HepG2 (cell line): ENCODE results near the gene TENT4B. TPM values are rescaled to one million over a fixed set of nuclear protein-coding genes. Genes with fewer than 3 reads are reported as not detected.

Experiments used
- ATAC-seq: fragments of 200-7000 bp; cut with Tn5 transposase; 3 replicates; pipeline ENCODE4 v1.9.1; 2020; ENCODE audit warnings: mild to moderate bottlenecking, moderate library complexity
- BruUV-seq: library from RNA; stranded (reverse); fragments of 400-500 nt; replicated peaks from 2 replicates; lab custom pipeline; 2021; lab: Mats Ljungman, UMichigan
- CTCF ChIA-PET: fragments of 300-600 bp; formaldehyde crosslinking; extraction: SDS; loops from one replicate; lab custom pipeline; 2021; ENCODE audit warnings: low total read pairs, inconsistent platforms, low intra/inter-chr PET ratio; lab: Yijun Ruan, JAX
- POLR2A ChIA-PET: fragments of 350-600 bp; sonication (Branson Sonifier 250); formaldehyde crosslinking; loops from one replicate; lab custom pipeline; 2020; ENCODE audit warnings: antibody characterized with exemption, inconsistent platforms; lab: Yijun Ruan, JAX
- DNase-seq: peaks from one replicate; pipeline ENCODE4 v3.0.0-alpha.2; 2015; ENCODE audit warnings: low spot score
- FAIRE-seq: peaks from 3 replicates; lab custom pipeline; 2011; peaks lifted over from hg19 to GRCh38; lab: Jason Lieb, UNC
- H2AFZ ChIP-seq: one replicate; pipeline ENCODE4 v1.6.1; 2011; ENCODE audit warnings: low read length, inconsistent platforms
- H3K27ac ChIP-seq: fragments of 300-600 bp; 3 replicates; pipeline ENCODE4 v1.8.0; 2011; ENCODE audit warnings: mixed run types, mild to moderate bottlenecking, mixed read lengths, low read length, inconsistent platforms; ENCODE audit not compliant: insufficient read depth; ENCODE audit errors: extremely low read length
- H3K27me3 ChIP-seq, 2 experiments: fragments of 200-600 bp in 1 of 2; 2 replicates in 1 of 2; 3 replicates in 1 of 2; pipeline versions ENCODE4 v1.6.0 to v1.8.0; 2011; ENCODE audit warnings: low read length in 2 of 2, mild to moderate bottlenecking in 2 of 2, moderate library complexity in 2 of 2, inconsistent platforms in 1 of 2; ENCODE audit not compliant: insufficient read depth in 2 of 2, control insufficient read depth in 1 of 2
- H3K36me3 ChIP-seq, 2 experiments: fragments of 200-600 bp in 1 of 2; replicated peaks in 1 of 2; 2 replicates in 1 of 2; 3 replicates in 1 of 2; pipeline versions ENCODE4 v1.5.1 to v1.8.0; 2011; ENCODE audit warnings: low read length in 2 of 2, inconsistent platforms in 1 of 2; ENCODE audit not compliant: insufficient read depth in 2 of 2, control insufficient read depth in 1 of 2
- H3K4me1 ChIP-seq: 2 replicates; pipeline ENCODE4 v1.5.1; 2012; ENCODE audit warnings: low read length, inconsistent platforms; ENCODE audit not compliant: insufficient read depth
- H3K4me2 ChIP-seq: 2 replicates; pipeline ENCODE4 v1.6.0; 2011; ENCODE audit warnings: low read depth, low read length, inconsistent platforms
- H3K4me3 ChIP-seq, 3 experiments: fragments of 200-600 bp in 1 of 3; sonication (generic), shearing (Covaris generic) in 1 of 3; replicated peaks in 1 of 3; 2 replicates each; pipeline ENCODE4 v1.5.1; 2011 to 2016; ENCODE audit warnings: low read length in 3 of 3, inconsistent platforms in 2 of 3, low read depth in 2 of 3, mild to moderate bottlenecking in 2 of 3, control low read depth in 1 of 3, mixed read lengths in 1 of 3; ENCODE audit not compliant: insufficient read depth in 1 of 3
- H3K79me2 ChIP-seq: one replicate; pipeline ENCODE4 v1.6.1; 2011; ENCODE audit warnings: low read length, inconsistent platforms; ENCODE audit not compliant: insufficient read depth
- H3K9ac ChIP-seq: 2 replicates; pipeline ENCODE4 v1.6.0; 2011; ENCODE audit warnings: mild to moderate bottlenecking, low read depth, low read length, inconsistent platforms; ENCODE audit not compliant: insufficient read depth
- H3K9me3 ChIP-seq: 2 replicates; pipeline ENCODE4 v1.5.1; 2012; ENCODE audit warnings: mild to moderate bottlenecking, low read length
- H4K20me1 ChIP-seq: 2 replicates; pipeline ENCODE4 v1.6.0; 2011; ENCODE audit warnings: inconsistent platforms, mild to moderate bottlenecking, low read length, moderate library complexity; ENCODE audit not compliant: insufficient read depth
- CEBPB ChIP-seq: IDR thresholded peaks from 2 replicates; pipeline ENCODE4 v1.6.1; 2011; ENCODE audit warnings: low read depth, low read length, improper control_type of control experiment, borderline replicate concordance
- DDIT3 ChIP-seq: sonication (generic); formaldehyde crosslinking; IDR thresholded peaks from 2 replicates; pipeline ENCODE4 v1.4.0; 2020; ENCODE audit warnings: mild to moderate bottlenecking, missing genetic modification reagents
- KAT8 ChIP-seq: IDR thresholded peaks from 2 replicates; pipeline ENCODE4 v1.6.1; 2016; ENCODE audit warnings: missing genetic modification reagents, missing compliant biosample characterization
- KLF12 ChIP-seq: sonication (generic); formaldehyde crosslinking; IDR thresholded peaks from 2 replicates; pipeline ENCODE4 v1.4.0; 2020; ENCODE audit warnings: missing genetic modification reagents, borderline replicate concordance
- MBNL3 ChIP-seq: fragments of 250-450 bp; sonication (Bioruptor Pico); conservative IDR thresholded peaks from 2 replicates; pipeline ENCODE4 v1.8.0; 2022; ENCODE audit warnings: mild to moderate bottlenecking, inconsistent platforms
- MIER3 ChIP-seq: IDR thresholded peaks from 2 replicates; pipeline ENCODE4 v1.6.1; 2016; ENCODE audit warnings: missing compliant biosample characterization, borderline replicate concordance
- MTF2 ChIP-seq: sonication (generic); formaldehyde crosslinking; IDR thresholded peaks from 2 replicates; pipeline ENCODE4 v1.5.0; 2020; ENCODE audit warnings: missing genetic modification reagents, borderline replicate concordance
- NFE2L1 ChIP-seq: sonication (generic); formaldehyde crosslinking; IDR thresholded peaks from 2 replicates; pipeline ENCODE4 v1.4.0; 2020; ENCODE audit warnings: missing genetic modification reagents, mild to moderate bottlenecking, borderline replicate concordance
- NFKB2 ChIP-seq: sonication (generic); formaldehyde crosslinking; IDR thresholded peaks from 2 replicates; pipeline ENCODE4 v1.4.0; 2020; ENCODE audit warnings: missing genetic modification reagents, borderline replicate concordance
- NKX3-1 ChIP-seq: sonication (generic); formaldehyde crosslinking; IDR thresholded peaks from 2 replicates; pipeline ENCODE4 v1.5.0; 2020; ENCODE audit warnings: missing genetic modification reagents
- NR2C2 ChIP-seq: sonication (generic); formaldehyde crosslinking; IDR thresholded peaks from 2 replicates; pipeline ENCODE4 v1.4.0; 2020; ENCODE audit warnings: missing genetic modification reagents, mild to moderate bottlenecking, moderate library complexity, borderline replicate concordance
- SNRNP70 ChIP-seq: fragments of 200-400 bp; formaldehyde crosslinking; IDR thresholded peaks from 2 replicates; pipeline ENCODE4 v1.6.1; 2017; ENCODE audit warnings: mild to moderate bottlenecking, low read depth, low read length, moderate library complexity
- TEF ChIP-seq: sonication (generic); formaldehyde crosslinking; IDR thresholded peaks from 2 replicates; pipeline ENCODE4 v1.5.0; 2020; ENCODE audit warnings: missing genetic modification reagents
- ZNF264 ChIP-seq: sonication (generic); formaldehyde crosslinking; IDR thresholded peaks from 2 replicates; pipeline ENCODE4 v1.4.0; 2020; ENCODE audit warnings: missing genetic modification reagents
- ZNF503 ChIP-seq: sonication (generic); formaldehyde crosslinking; IDR thresholded peaks from 2 replicates; pipeline ENCODE4 v1.4.0; 2020; ENCODE audit warnings: missing genetic modification reagents
- ZNF605 ChIP-seq: sonication (generic); formaldehyde crosslinking; IDR thresholded peaks from 2 replicates; pipeline ENCODE4 v1.8.0; 2022; ENCODE audit warnings: mild to moderate bottlenecking, missing genetic modification reagents
- WGBS: methylation state at CpG from one replicate; pipeline ENCODE4 v1.1.6; 2017; ENCODE audit warnings: low lambda C conversion rate; 5-methylcytosine and 5-hydroxymethylcytosine counted together
- in situ Hi-C: cut with HindIII; loops from 2 replicates; pipeline ENCODE4 v1.10.0; 2017; ENCODE audit warnings: low pct_unique_long_range_greater_than_20kb; ENCODE audit not compliant: extremely low pct_ligation_motif_present
- intact Hi-C: fragments of 100-400 bp; cut with micrococcal nuclease; formaldehyde crosslinking; loops from one replicate; pipeline ENCODE4 v1.10.0; 2022; ENCODE audit not compliant: unreplicated experiment
- polyA plus RNA-seq, 8 experiments: library from polyadenylated mRNA; depleted of rRNA in 3 of 8; stranded (reverse) in 7 of 8; unstranded in 1 of 8; fragments of >200 nt; fragmentation: Illumina TruSeq in 4 of 8; extraction: Trizol in 4 of 8; gene quantifications; 2 replicates each; pipeline versions ENCODE4 v1.2.1 to v1.2.3, GENCODE V29; 2011 to 2016; ENCODE audit warnings: low read depth in 4 of 8, missing spikeins in 1 of 8, mixed read lengths in 1 of 8; ENCODE audit not compliant: insufficient read depth in 1 of 8
- total RNA-seq, 5 experiments: library from RNA; depleted of rRNA; stranded (reverse); fragments of >200 nt; fragmentation: Illumina TruSeq; extraction: Trizol; gene quantifications; 2 replicates each; pipeline ENCODE4 v1.2.3, GENCODE V29; 2016; ENCODE audit warnings: low read depth in 1 of 5

TENT4B gene
- total and polyA plus RNA-seq, 2 of the 13 experiments (the other 11 are each of a cell fraction or from before 2014, with no cell fraction given) = 15.0 to 32.8 TPM

- no peaks in the 10 kb centered on the region for H3K27me3 ChIP-seq
- H3K9ac ChIP-seq = no peak overlapping the region
- WGBS = 93% methylated on average over 5 of the region's 5 CpGs
- ChIA-PET CTCF (no interaction called here), POLR2A (no interaction called here)
- no TSS peak for BruUV-seq
- no peak overlapping the region for H2AFZ ChIP-seq
- H3K36me3 ChIP-seq = peaks cover 14 to 63% of the 10 kb centered on the region in 2 experiments
- in situ Hi-C loops (no loop called here), intact Hi-C loops (no loop called here)
- H4K20me1 ChIP-seq = no peaks in the 10 kb centered on the region
- H3K9me3 ChIP-seq = no peaks in the 10 kb centered on the region
- no peak for TF ChIP-seq NKX3-1 (CRISPR knock-in tag)
- TF ChIP-seq NR2C2 (CRISPR knock-in tag) = no peak
- peak; percentile 61 for TF ChIP-seq CEBPB
- TF ChIP-seq TEF (CRISPR knock-in tag) = no peak
- TF ChIP-seq MBNL3 (CRISPR knock-in tag) = no peak
- TF ChIP-seq MIER3 (CRISPR knock-in tag) = no peak
- no peak for DNase-seq
- no peak for ATAC-seq
- no peak overlapping the region for H3K4me2 ChIP-seq
- no peaks in the 10 kb centered on the region for H3K79me2 ChIP-seq
- H3K4me3 ChIP-seq = no peak overlapping the region
- H3K4me1 ChIP-seq = no peaks in the 10 kb centered on the region
- FAIRE-seq = no peak
- H3K27ac ChIP-seq = no peak overlapping the region
These were observed 49.3 kb upstream of the TENT4B start for GRCh38 chr16:50103764-50104163.

- Histone ChIP-seq H3K27me3 (no peaks in the 10 kb centered on the region), H3K9me3 (no peaks in the 10 kb centered on the region), H2AFZ (no peak overlapping the region), H4K20me1 (no peaks in the 10 kb centered on the region), H3K4me1 (0 out of 2 replicates have a peak, but pooled peaks cover 5% of the 10 kb centered on the region), H3K4me2 (peak overlapping the region; percentile 0; the same call in 1 of the 2 replicates), H3K79me2 (no peaks in the 10 kb centered on the region), H3K36me3 (no peaks in the 10 kb centered on the region), H3K27ac (no peak overlapping the region), H3K4me3 (no peak overlapping the region), H3K9ac (no peak overlapping the region)
- ChIA-PET CTCF (no interaction called here), POLR2A (no interaction called here)
- DNase-seq = no peak
- FAIRE-seq = no peak
- peak; percentile 56 for ATAC-seq
- intact Hi-C loops (no loop called here), in situ Hi-C loops (no loop called here)
- BruUV-seq = no TSS peak
- WGBS = 45% methylated on average over 8 of the region's 8 CpGs
- TF ChIP-seq ZNF605 (CRISPR knock-in tag) (no peak), NFE2L1 (CRISPR knock-in tag) (no peak), KAT8 (CRISPR knock-in tag) (no peak), SNRNP70 (no peak), KLF12 (CRISPR knock-in tag) (no peak), NFKB2 (CRISPR knock-in tag) (no peak), DDIT3 (no peak), ZNF264 (no peak), MTF2 (no peak), ZNF503 (CRISPR knock-in tag) (no peak)
These were observed 38.6 kb upstream of the TENT4B start for GRCh38 chr16:50114357-50115129.
